GM19043 (cell line): Measurements from ENCODE around the gene GPR162.
A peak's percentile ranks its signal among the peaks of the same experiment; 100 is the strongest.
"Not testable (repeated sequence)": the region's sequence is repeated elsewhere in the genome, so short reads cannot be mapped to it uniquely, and the experiment has no call there.

Experiments used
- ATAC-seq: cut with Tn5 transposase; IDR thresholded peaks from one replicate; pipeline ENCODE4 v1.9.1; 2021; ENCODE audit warnings: low read depth; ENCODE audit not compliant: unreplicated experiment

The GPR162 gene

GRCh38 chr12:6851921-6852650 lies 30.5 kb downstream of the GPR162 start, which contains the start of gene USP5:
Gene USP5 (plus strand): TSS chr12:6852150. CDS start chr12:6852180, 30 bp downstream.
- ATAC-seq: peak; percentile 62

DNA sequence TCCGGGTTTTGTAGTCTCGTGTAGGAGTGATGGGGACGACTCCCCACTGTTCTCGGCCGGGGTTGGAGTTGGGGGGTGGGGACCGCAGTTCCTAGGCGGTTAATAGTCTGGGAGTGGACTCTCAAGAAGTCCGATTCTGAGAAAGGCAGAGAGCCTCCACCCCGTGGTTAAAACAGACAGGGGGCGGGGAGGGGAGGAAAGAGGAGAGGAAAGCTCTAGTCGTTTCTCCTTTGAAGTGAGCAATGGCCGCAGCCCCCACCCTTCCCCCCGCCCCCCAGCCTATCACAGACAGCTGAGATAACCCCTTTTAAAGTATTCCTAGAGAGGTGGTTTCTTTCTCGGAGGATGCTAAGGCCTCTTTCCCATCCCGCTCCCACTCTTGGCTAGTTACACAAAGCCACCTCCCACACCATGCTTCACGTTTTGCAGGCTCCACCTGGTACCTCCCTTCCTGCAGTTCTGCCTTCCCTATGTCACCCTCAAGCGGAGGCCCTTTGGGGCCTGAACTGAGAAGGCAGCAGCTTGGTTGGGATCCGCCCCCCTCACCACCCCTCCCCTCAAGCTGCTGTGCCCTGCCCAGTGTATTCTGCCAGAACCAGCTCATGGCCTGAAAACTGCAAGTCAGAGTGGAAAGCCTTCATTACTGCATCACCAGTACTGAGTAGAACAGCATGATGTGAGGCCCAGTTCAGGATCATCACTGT lies 31.2 kb downstream of the GPR162 start:
- ATAC-seq: no peak

DNA sequence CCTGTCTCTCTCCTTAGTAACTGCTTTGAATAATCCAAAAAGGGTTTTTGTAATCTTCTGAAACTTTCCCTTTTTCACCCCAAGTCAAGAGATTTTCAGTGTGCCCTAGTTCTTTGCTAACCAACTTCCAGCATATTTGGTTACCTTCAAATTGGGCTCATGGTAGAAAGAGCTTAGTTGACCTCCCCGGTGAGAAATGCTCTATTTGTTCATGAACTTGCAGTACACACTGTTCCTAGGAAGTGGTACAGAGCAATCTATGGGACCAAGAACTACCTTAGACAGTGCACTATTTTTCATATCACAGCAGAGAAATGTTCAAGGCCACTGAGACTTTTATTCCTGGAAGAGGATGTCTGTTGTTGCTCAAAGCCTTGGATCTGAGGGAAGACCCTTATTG lies 32.0 kb downstream of the GPR162 start:
- ATAC-seq: no peak

DNA sequence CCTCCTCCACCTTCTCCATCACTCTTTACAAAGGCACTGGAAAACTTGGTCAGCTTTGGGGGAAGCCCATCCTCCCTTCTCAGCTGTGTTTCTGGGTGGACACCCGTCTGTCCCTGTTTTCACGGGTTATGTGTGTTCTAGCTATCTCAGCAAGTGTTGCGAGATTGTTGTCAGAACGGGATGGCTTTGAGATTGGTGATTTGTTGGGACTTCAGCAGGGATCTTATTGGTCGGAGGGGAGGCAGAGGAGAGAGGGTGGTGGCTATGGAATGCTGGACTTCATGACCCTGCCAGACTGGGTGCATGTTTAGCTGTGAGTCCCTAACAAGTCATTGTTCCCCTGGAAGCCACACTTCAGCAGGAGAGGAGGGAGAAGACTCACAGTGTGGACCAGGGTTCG lies 32.4 kb downstream of the GPR162 start:
- no peak for ATAC-seq

DNA sequence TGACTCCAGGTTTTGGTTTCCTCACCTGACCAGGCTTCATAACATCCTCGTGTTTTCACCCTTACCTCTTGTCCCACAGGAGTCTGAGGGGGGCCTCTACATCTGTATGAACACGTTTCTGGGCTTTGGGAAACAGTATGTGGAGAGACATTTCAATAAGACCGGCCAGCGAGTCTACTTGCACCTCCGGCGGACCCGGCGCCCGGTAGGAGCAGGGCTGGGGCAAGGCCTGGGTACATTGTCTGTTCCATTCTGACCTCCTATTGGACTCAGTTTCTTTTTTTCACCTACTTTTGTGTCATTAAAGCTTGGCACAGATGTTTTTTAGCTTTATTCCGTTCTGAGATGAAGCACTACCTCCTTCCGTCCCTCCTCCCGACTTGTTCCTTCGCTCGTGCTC lies 33.7 kb downstream of the GPR162 start:
- no peak for ATAC-seq

DNA sequence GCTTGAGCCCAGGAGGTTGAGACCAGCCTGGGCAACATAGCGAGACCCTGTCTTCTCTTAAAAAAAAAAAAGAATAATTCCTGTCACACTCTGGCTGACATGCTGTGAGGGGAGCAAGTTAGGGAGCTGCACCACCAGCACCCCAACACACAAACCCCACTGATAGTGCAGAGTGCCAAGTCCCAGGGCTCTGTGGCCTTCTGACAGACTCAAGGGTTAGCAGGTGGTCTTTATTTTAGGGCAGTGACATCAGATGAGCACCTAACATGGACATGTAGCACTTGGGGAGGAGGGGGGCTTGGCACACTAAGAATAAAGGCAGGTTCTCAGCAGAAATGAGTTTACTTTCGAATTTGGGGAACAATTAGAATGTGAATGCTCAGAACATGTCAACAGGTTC lies 37.2 kb downstream of the GPR162 start:
- ATAC-seq: no peak

- no peak for ATAC-seq
Observed at GRCh38 chr12:6860116-6860515, 38.5 kb downstream of the GPR162 start.

GRCh38 chr12:6860942-6861341 lies 39.3 kb downstream of the GPR162 start:
- ATAC-seq: no peak

DNA sequence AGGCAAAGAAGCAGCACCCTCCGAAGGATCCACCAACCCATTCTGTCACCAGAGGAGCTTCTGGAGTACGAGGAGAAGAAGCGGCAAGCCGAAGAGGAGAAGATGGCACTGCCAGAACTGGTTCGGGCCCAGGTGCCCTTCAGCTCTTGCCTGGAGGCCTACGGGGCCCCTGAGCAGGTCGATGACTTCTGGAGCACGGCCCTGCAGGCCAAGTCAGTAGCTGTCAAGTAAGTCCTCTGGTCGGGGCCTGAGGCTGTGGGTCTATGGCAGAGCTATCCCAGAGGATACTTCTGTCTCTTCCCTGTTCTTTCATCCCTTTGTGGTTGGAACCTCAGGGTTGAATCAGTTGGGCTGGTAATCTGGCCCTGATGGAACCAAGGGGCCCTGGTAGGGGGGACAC lies 39.8 kb downstream of the GPR162 start:
- ATAC-seq: no peak

DNA sequence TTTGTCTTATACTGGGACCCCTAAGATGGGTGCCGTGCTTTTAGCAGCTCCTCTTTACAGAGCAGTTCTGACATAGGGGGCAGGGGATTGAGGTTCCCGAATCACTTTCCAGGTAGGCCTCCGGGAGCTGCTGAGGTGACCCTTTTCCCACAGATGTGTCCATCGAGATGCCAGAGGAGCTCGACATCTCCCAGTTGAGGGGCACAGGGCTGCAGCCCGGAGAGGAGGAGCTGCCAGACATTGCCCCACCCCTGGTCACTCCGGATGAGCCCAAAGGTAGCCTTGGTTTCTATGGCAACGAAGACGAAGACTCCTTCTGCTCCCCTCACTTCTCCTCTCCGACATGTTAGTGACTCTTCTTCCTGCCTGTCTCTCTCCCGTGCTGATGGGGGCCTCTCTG lies 41.4 kb downstream of the GPR162 start:
- no peak for ATAC-seq

- ATAC-seq: no peak
Observed at GRCh38 chr12:6863586-6864321, 42.1 kb downstream of the GPR162 start.

GRCh38 chr12:6865307-6865706 lies 43.7 kb downstream of the GPR162 start:
- ATAC-seq: not testable (repeated sequence)

- no peak for ATAC-seq
Observed at GRCh38 chr12:6866163-6866919, 44.7 kb downstream of the GPR162 start.

DNA sequence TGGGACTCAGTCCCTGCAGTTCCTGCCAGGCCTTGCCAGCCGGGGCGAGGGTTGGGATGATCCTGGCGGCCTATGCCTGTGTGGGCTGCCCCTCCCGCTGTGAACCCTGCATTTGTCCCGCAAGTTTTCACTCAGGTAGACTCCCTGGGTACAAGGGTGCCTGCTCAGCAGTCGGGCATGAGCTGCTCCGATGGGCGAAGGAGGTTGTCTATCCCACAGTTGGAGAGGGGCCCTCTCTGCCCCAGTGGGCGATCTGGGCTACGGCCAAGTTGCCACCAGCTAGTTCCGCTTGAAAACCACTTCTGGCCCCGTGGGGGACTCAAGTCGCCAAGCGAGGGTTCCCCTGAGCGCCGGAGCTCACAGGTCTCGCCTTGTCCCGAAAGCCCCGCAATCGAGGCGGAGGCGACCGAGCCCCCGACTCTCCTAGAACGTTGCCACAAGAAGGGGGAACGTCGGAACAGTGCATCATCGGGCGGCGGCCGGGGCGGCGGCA lies 45.3 kb downstream of the GPR162 start:
- ATAC-seq: peak; percentile 4

GRCh38 chr12:6867413-6868210 lies 46.0 kb downstream of the GPR162 start, which contains the start of gene TPI1:
Gene TPI1 (plus strand): TSS chr12:6867531. CDS start chr12:6867567, 36 bp downstream.
- peak; percentile 54 for ATAC-seq

DNA sequence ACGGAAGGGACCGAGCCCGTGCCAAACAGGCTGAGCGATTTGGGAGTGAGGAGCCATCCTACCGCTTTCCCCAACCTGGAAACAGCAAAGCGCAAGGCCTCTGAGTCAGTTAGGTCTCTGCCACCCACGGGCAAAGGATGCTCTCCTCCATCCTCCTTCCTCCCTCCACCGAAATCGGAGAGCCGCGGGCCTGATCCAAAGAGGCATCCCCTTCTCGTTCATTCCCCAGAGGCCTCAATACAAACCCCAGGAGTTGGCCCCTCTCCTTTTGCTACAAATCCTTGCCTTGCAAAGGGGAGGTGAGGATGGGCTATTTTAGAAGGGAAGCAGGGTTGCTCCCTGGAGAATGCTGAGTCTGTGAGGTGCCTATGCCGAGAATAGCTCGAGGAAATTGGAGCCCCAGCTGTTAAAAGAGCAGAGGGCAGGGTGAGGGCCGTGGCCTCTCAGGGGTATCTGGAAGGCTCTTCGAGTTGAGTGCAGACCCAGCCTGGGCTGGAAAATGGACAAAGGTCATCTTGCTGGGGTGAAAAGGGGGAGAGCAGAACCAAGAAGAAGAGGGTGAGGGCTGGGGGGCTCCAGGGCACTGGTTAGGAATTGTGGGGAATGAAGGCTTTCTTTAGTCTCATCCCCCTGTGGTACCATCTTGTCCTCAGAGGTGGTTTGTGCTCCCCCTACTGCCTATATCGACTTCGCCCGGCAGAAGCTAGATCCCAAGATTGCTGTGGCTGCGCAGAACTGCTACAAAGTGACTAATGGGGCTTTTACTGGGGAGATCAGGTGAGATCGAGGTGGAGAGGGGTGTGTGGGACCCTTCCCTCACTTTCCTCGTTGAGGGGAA lies 46.8 kb downstream of the GPR162 start:
- no peak for ATAC-seq

DNA sequence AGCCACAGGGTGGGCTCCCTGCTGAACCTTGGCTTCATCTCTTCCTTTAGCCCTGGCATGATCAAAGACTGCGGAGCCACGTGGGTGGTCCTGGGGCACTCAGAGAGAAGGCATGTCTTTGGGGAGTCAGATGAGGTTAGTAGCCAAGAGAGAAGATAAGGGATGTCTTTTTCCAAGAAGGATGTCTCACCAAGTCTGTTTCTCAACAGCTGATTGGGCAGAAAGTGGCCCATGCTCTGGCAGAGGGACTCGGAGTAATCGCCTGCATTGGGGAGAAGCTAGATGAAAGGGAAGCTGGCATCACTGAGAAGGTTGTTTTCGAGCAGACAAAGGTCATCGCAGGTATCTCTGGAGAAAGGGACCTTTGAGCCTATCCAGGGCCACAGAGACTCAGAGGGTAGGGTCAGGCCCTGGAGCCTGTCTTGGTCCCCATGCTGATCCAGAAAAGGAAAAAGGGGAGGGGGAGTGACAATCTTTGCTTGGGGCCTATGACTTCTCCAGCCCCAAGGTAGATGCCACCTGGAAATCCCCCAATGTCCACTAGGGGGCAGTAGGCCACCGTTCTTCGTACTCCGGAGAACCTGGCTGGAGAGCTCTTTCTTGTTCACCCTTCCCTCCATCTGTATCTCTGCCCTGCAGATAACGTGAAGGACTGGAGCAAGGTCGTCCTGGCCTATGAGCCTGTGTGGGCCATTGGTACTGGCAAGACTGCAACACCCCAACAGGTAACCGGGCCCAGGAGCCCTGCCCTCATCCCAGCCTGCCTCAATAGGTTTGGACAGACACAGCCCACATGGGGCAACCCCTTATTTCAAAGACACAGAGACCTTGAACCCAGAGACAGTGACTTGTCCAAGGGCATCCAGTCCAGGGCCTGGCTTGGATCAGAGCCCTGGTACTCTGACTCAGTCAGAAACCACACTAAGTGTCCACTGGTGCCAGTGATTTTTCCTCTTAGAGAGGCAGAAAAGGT lies 47.7 kb downstream of the GPR162 start:
- ATAC-seq: no peak

DNA sequence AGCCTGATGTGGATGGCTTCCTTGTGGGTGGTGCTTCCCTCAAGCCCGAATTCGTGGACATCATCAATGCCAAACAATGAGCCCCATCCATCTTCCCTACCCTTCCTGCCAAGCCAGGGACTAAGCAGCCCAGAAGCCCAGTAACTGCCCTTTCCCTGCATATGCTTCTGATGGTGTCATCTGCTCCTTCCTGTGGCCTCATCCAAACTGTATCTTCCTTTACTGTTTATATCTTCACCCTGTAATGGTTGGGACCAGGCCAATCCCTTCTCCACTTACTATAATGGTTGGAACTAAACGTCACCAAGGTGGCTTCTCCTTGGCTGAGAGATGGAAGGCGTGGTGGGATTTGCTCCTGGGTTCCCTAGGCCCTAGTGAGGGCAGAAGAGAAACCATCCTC lies 48.7 kb downstream of the GPR162 start:
- ATAC-seq: not testable (repeated sequence)
